ENCODE data around the gene PCTP. TPM values are rescaled to one million over a fixed set of nuclear protein-coding genes. Genes with fewer than 3 reads are reported as not detected.
A peak's percentile ranks its signal among the peaks of the same experiment; 100 is the strongest.

The PCTP gene
- polyA plus RNA-seq (2013) = 22.6 TPM in 2 replicates

GRCh38 chr17:55750750-55751657, at the start of gene PCTP:
Gene PCTP, plus strand, starts transcription at chr17:55751051. Its CDS starts 53 bp downstream, at chr17:55751104.
- no CpG with 5 or more reads among the region's 53 CpGs for WGBS (ENCODE audit: extremely low coverage, insufficient coverage, insufficient read length)
- no peaks in the 10 kb centered on the region for H3K9me3 ChIP-seq (ENCODE audit: insufficient read depth, low read depth, low read length)
- peak within 1 kb of the TSS; percentile 68 for H4K12ac ChIP-seq (ENCODE audit: low read depth, low read length)
- H3K14ac ChIP-seq (ENCODE audit: low read length) = peak within 1 kb of the TSS; percentile 91
- H3K4me3 ChIP-seq (ENCODE audit: low read depth, low read length) = peak within 1 kb of the TSS; percentile 75
- peak within 1 kb of the TSS; percentile 70 for H3K18ac ChIP-seq (ENCODE audit: low read length)
- H2AK5ac ChIP-seq (ENCODE audit: low read length) = no peak within 1 kb of the TSS
- H4K91ac ChIP-seq (ENCODE audit: low read depth, low read length) = peak within 1 kb of the TSS; percentile 93
- H4K8ac ChIP-seq (ENCODE audit: low read depth, low read length) = peak within 1 kb of the TSS; percentile 97
- peaks cover 4 to 7% of the 10 kb centered on the region in 2 experiments for H3K4me1 ChIP-seq (ENCODE audit: control insufficient read depth in 1 of 2, insufficient read depth in 2 of 2, low read length in 2 of 2)
- H3K4me2 ChIP-seq (ENCODE audit: low read length) = peak within 1 kb of the TSS; percentile 66
- peak within 1 kb of the TSS; percentile 82 for H2BK120ac ChIP-seq (ENCODE audit: insufficient read depth, low read length, poor library complexity)
- H2BK5ac ChIP-seq (ENCODE audit: low read depth, low read length, poor library complexity) = peak within 1 kb of the TSS; percentile 61
- H3K79me1 ChIP-seq (ENCODE audit: low read length) = peaks cover 5% of the 10 kb centered on the region
- no peak within 1 kb of the TSS for H3K23ac ChIP-seq (ENCODE audit: low read length)
- DNase-seq = peak; percentile 95 to 97
- H2AFZ ChIP-seq (ENCODE audit: insufficient read depth, low read length, poor library complexity) = peak within 1 kb of the TSS; percentile 77
- no peak within 1 kb of the TSS for H3K4ac ChIP-seq (ENCODE audit: low read depth, low read length)
- no peak within 1 kb of the TSS for H2BK12ac ChIP-seq (ENCODE audit: low read length)
- H3K27me3 ChIP-seq (ENCODE audit: insufficient read depth, low read length) = no peaks in the 10 kb centered on the region
- peaks cover 3% of the 10 kb centered on the region for H3K79me2 ChIP-seq (ENCODE audit: control insufficient read depth, insufficient read depth, low read length, poor library complexity)
- peak within 1 kb of the TSS; percentile 83 for H3K9ac ChIP-seq (ENCODE audit: low read length)
- H3K36me3 ChIP-seq (ENCODE audit: control insufficient read depth in 1 of 2, insufficient read depth in 2 of 2, low read length in 2 of 2) = peaks cover 0 to 2% of the 10 kb centered on the region in 2 experiments
- peak within 1 kb of the TSS; percentile 91 for H3K27ac ChIP-seq (ENCODE audit: low read depth, low read length)

- WGBS (ENCODE audit: extremely low coverage, insufficient coverage, insufficient read length) = no CpG with 5 or more reads among the region's 7 CpGs
Observed at GRCh38 chr17:55702150-55702549, 48.7 kb upstream of the PCTP start.

GRCh38 chr17:55704401-55704800, 46.5 kb upstream of the PCTP start:
- no peak overlapping the region for H2BK5ac ChIP-seq (ENCODE audit: low read depth, low read length, poor library complexity)
- no peak overlapping the region for H3K23ac ChIP-seq (ENCODE audit: low read length)
- H2AFZ ChIP-seq (ENCODE audit: insufficient read depth, low read length, poor library complexity) = no peak overlapping the region
- H3K4ac ChIP-seq (ENCODE audit: low read depth, low read length) = no peak overlapping the region
- no peak overlapping the region for H4K8ac ChIP-seq (ENCODE audit: low read depth, low read length)
- H3K9me3 ChIP-seq (ENCODE audit: insufficient read depth, low read depth, low read length) = no peaks in the 10 kb centered on the region
- no peak overlapping the region for H2AK5ac ChIP-seq (ENCODE audit: low read length)
- H3K4me3 ChIP-seq (ENCODE audit: low read depth, low read length) = no peak overlapping the region
- H3K14ac ChIP-seq (ENCODE audit: low read length) = no peak overlapping the region
- DNase-seq = no peak
- H4K12ac ChIP-seq (ENCODE audit: low read depth, low read length) = no peak overlapping the region
- no peak overlapping the region for H3K9ac ChIP-seq (ENCODE audit: low read length)
- H4K91ac ChIP-seq (ENCODE audit: low read depth, low read length) = no peak overlapping the region
- H3K27me3 ChIP-seq (ENCODE audit: insufficient read depth, low read length) = no peaks in the 10 kb centered on the region
- no peak overlapping the region for H3K27ac ChIP-seq (ENCODE audit: low read depth, low read length)
- H3K79me1 ChIP-seq (ENCODE audit: low read length) = no peaks in the 10 kb centered on the region
- H3K18ac ChIP-seq (ENCODE audit: low read length) = no peak overlapping the region
- no peak overlapping the region for H2BK120ac ChIP-seq (ENCODE audit: insufficient read depth, low read length, poor library complexity)
- H3K36me3 ChIP-seq (ENCODE audit: control insufficient read depth in 1 of 2, insufficient read depth in 2 of 2, low read length in 2 of 2) = no peaks in the 10 kb centered on the region
- H3K4me1 ChIP-seq (ENCODE audit: control insufficient read depth in 1 of 2, insufficient read depth in 2 of 2, low read length in 2 of 2) = peaks cover 3 to 5% of the 10 kb centered on the region in 2 experiments
- H3K79me2 ChIP-seq (ENCODE audit: control insufficient read depth, insufficient read depth, low read length, poor library complexity) = no peaks in the 10 kb centered on the region
- no CpG with 5 or more reads among the region's 1 CpG for WGBS (ENCODE audit: extremely low coverage, insufficient coverage, insufficient read length)
- no peak overlapping the region for H3K4me2 ChIP-seq (ENCODE audit: low read length)
- H2BK12ac ChIP-seq (ENCODE audit: low read length) = no peak overlapping the region

More at GRCh38 chr17:55702150-55702549, 48.7 kb upstream of the PCTP start:
- H4K8ac ChIP-seq (ENCODE audit: low read depth, low read length) = no peak overlapping the region
- no peaks in the 10 kb centered on the region for H3K9me3 ChIP-seq (ENCODE audit: insufficient read depth, low read depth, low read length)
- no peak for DNase-seq
- no peak overlapping the region for H2BK120ac ChIP-seq (ENCODE audit: insufficient read depth, low read length, poor library complexity)
- no peak overlapping the region for H2BK12ac ChIP-seq (ENCODE audit: low read length)
- no peaks in the 10 kb centered on the region for H3K36me3 ChIP-seq (ENCODE audit: control insufficient read depth in 1 of 2, insufficient read depth in 2 of 2, low read length in 2 of 2)
- H3K4me3 ChIP-seq (ENCODE audit: low read depth, low read length) = no peak overlapping the region
- H3K14ac ChIP-seq (ENCODE audit: low read length) = no peak overlapping the region
- H3K79me2 ChIP-seq (ENCODE audit: control insufficient read depth, insufficient read depth, low read length, poor library complexity) = no peaks in the 10 kb centered on the region
- H3K4me2 ChIP-seq (ENCODE audit: low read length) = no peak overlapping the region
- no peak overlapping the region for H2BK5ac ChIP-seq (ENCODE audit: low read depth, low read length, poor library complexity)
- no peak overlapping the region for H3K27ac ChIP-seq (ENCODE audit: low read depth, low read length)
- H4K12ac ChIP-seq (ENCODE audit: low read depth, low read length) = no peak overlapping the region
- H3K4ac ChIP-seq (ENCODE audit: low read depth, low read length) = no peak overlapping the region
- H3K27me3 ChIP-seq (ENCODE audit: insufficient read depth, low read length) = no peaks in the 10 kb centered on the region
- no peak overlapping the region for H3K23ac ChIP-seq (ENCODE audit: low read length)
- H3K9ac ChIP-seq (ENCODE audit: low read length) = no peak overlapping the region
- no peak overlapping the region for H2AFZ ChIP-seq (ENCODE audit: insufficient read depth, low read length, poor library complexity)
- H4K91ac ChIP-seq (ENCODE audit: low read depth, low read length) = no peak overlapping the region
- no peak overlapping the region for H2AK5ac ChIP-seq (ENCODE audit: low read length)
- peaks cover 0 to 1% of the 10 kb centered on the region in 2 experiments for H3K4me1 ChIP-seq (ENCODE audit: control insufficient read depth in 1 of 2, insufficient read depth in 2 of 2, low read length in 2 of 2)
- H3K79me1 ChIP-seq (ENCODE audit: low read length) = no peaks in the 10 kb centered on the region
- H3K18ac ChIP-seq (ENCODE audit: low read length) = no peak overlapping the region

- Histone ChIP-seq H3K14ac (ENCODE audit: low read length) (no peak overlapping the region), H4K12ac (ENCODE audit: low read depth, low read length) (no peak overlapping the region), H3K36me3 (ENCODE audit: control insufficient read depth in 1 of 2, insufficient read depth in 2 of 2, low read length in 2 of 2) (no peaks in the 10 kb centered on the region), H3K79me1 (ENCODE audit: low read length) (no peaks in the 10 kb centered on the region), H2AK5ac (ENCODE audit: low read length) (no peak overlapping the region), H4K91ac (ENCODE audit: low read depth, low read length) (no peak overlapping the region), H3K9ac (ENCODE audit: low read length) (no peak overlapping the region), H3K4me2 (ENCODE audit: low read length) (no peak overlapping the region), H3K4me1 (ENCODE audit: control insufficient read depth in 1 of 2, insufficient read depth in 2 of 2, low read length in 2 of 2) (peaks cover 3 to 5% of the 10 kb centered on the region in 2 experiments), H3K27me3 (ENCODE audit: insufficient read depth, low read length) (no peaks in the 10 kb centered on the region), H2BK5ac (ENCODE audit: low read depth, low read length, poor library complexity) (no peak overlapping the region), H2BK120ac (ENCODE audit: insufficient read depth, low read length, poor library complexity) (no peak overlapping the region), H2BK12ac (ENCODE audit: low read length) (no peak overlapping the region), H3K9me3 (ENCODE audit: insufficient read depth, low read depth, low read length) (no peaks in the 10 kb centered on the region), H4K8ac (ENCODE audit: low read depth, low read length) (no peak overlapping the region), H3K18ac (ENCODE audit: low read length) (no peak overlapping the region), H3K27ac (ENCODE audit: low read depth, low read length) (no peak overlapping the region), H2AFZ (ENCODE audit: insufficient read depth, low read length, poor library complexity) (no peak overlapping the region), H3K79me2 (ENCODE audit: control insufficient read depth, insufficient read depth, low read length, poor library complexity) (no peaks in the 10 kb centered on the region), H3K4ac (ENCODE audit: low read depth, low read length) (no peak overlapping the region), H3K23ac (ENCODE audit: low read length) (no peak overlapping the region), H3K4me3 (ENCODE audit: low read depth, low read length) (no peak overlapping the region)
- no peak for DNase-seq
Observed at GRCh38 chr17:55705847-55706246, 45.0 kb upstream of the PCTP start.
